ENCODE measurements around the gene UBE2L3.
"Not testable (repeated sequence)": the region's sequence is repeated elsewhere in the genome, so short reads cannot be mapped to it uniquely, and the experiment has no call there.

Gene UBE2L3

DNA sequence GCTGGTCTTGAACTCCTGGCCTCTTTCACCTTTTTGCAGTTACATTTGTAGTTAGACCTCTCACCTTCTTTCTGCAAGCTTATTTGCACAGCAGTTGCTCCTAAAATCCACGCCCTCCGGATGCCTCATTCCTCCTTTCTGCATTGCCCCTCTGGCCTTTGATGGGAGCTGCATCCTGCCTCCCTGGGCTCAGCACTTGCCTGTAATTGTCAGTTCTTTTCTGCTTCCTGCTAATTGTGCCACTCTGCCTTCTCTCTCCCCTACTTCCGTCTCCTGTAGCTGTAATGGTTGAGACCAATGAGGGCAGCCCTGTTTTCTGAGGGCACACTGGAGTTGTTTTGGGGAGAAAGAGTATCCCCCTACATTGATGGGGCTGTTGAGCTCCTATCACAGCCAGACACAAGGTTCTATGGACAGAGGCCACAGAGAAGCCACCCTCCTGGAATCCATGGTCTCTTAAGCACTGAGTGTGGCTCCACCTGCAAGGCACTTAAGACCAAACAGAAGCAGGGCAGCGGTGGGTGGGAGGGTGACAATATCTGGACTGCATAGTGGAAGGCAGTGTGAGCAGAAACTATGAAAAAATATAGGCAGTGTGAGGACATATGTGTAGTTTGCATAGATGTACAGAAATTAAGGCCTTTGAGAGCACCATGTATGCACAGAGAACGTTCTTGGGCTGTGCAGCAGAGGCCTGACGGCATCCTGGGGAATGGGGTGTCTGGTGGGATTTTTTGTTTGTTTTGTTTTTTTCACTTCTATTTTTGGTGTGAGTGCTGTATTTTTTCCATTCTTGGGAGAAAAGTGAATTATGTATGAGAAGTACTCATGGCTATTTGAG, 31.8 kb downstream of the UBE2L3 start:
- no peak for DNase-seq (ENCODE audit: low read depth in 1 of 2, low spot score in 1 of 2)

DNA sequence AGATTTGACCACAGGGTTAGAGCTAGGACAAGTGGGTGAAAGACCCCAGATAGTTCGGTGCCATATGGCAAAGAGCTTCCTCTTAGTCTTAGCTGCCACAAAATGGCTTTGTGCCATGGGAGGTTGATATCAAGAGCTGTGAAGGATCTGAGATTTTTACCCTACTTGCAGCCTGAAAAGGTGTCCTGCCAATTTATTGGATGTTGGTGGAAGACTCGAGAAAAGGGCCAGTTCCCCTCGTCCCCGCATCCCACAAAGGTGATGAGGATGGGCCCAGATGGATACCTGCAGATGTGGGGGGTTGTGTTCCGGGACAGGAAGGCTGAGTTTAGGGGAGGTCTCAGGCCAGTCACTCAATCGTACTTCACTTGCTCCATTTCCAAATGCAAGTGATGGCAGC, 35.1 kb downstream of the UBE2L3 start:
- no peak for DNase-seq (ENCODE audit: low read depth in 1 of 2, low spot score in 1 of 2)

DNA sequence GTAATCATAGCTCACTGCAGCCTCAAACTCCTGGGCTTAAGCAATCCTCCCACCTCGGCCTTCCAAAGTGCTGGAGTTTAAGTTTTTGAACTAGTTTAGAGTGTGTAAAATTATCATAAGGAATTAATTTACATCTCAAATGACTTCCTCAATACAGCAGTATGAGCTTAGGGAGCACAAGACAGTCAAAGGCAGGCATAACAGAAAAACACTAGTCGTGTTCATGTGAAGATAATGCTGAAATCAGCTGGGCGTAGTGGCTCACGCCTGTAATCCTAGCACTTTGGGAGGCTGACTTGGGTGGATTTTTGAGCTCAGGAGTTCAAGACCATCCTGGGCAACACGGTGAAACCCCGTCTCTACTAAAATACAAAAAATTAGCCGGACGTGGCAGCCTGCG, 36.5 kb downstream of the UBE2L3 start:
- DNase-seq (ENCODE audit: low read depth in 1 of 2, low spot score in 1 of 2), result no peak

DNA sequence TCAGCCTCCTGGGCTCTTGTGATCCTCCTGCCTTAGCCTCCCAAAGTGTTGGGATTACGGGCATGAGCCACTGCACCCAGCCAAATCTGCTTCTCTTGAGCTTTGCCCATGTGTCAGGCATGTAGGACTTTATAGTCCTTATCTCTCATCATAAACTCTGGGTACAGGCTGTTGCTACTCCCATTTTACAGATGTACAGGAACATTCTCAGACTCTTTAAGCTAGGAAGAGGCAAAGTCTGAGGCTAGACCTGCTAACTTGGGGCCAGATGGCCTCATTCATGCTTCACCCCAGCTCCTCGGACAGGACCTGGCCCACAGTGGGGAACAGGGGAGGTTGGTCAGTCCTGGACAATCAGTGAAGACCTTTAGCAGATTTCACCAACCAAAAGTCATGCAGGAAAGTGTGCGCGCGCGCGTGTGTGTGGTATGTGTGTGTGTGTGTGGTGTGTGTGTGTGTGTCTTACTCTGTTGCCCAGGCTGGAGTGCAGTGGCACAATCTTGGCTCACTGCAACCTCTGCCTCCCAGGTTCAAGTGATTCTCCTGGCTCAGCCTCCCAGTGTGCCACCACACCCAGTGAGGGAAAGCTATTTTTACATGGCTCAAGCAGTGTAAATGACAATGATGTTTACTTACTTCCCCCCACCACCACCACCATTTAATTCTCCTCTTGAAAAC, 38.5 kb downstream of the UBE2L3 start:
- DNase-seq (ENCODE audit: low read depth in 1 of 2, low spot score in 1 of 2), result no peak

DNA sequence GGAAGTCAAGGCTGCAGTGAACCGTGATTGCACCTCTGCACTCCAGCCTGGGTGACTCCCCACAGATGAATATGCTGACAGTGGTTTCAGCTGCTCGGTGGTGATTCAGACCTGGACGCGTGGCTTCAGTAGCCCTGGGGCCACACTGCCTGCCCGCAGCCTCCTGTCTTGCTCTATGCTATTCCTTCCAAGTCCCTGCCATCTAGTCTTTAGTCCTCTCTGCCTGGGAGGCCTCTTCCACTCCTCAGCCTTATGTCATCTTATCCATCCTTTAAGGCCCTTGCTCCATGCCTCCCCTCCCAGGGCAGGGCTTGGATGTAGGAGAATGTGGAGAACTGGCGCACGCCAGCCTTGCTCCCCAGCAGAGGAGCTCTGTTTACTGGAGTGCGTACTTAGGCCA, 39.3 kb downstream of the UBE2L3 start:
- DNase-seq (ENCODE audit: low read depth in 1 of 2, low spot score in 1 of 2), result no peak

DNA sequence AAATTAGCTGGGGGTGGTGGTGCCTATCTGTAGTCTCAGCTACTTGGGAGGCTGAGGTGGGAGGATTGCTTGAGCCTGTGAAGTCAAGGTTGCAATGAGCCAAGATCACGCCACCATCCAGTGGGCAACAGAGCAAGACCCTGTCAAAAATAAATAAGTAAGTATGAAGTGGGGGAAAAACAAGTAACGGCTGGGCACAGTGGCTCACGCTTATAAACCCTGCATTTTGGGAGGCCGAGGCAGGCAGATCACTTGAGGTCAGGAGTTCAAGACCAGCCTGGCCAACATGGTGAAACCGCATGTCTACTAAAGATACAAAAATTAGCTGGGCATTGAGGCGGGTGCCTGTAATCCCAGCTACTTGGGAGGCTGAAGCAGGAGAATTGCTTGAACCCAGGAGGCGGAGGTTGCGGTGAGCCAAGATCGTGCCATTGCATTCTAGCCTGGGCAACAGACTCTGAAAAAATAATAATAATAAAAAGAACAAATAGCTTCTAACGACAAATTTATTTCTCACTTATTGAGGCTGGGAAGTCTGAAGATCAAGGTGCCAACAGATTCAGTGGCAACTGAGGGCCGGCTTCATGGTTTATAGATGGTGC, 42.1 kb downstream of the UBE2L3 start:
- not testable (repeated sequence) for DNase-seq (ENCODE audit: low read depth in 1 of 2, low spot score in 1 of 2)

DNA sequence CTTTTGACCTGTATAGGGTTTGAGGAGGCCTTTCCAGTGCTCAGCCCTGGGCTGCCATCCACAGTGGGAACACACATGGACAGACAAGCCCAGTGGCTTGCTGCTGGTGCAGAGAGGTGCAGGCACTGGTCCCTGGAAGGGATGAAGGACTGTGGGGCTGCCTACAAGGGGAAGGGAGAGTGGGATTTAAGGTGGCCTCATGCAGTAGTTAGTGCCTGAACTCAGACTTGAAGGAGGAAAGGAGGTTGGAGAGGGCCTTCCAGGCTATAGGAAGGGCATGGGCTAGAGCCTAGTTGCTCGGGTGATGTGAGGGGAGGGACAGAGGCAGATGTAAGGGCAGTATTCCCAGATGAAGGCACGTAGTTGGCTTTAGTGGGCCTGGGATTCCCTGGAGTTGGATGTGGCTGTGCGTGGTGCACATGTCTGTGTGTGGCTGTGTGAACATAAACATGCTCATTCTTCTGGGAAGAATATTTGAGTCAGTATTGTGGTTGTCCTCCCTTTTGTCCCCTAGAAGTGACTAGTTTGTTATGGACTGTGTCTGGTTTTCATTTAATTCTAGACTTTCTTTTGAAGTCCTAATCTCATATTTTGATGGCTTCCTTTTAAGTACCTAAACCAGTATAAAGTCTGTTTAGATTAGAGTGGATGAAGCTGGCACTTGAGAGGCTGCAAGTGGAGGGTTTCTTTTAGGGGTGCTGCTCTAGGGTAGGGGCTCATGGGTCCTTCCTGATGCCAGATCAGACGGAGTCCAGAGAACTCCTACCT, 43.9 kb downstream of the UBE2L3 start:
- DNase-seq (ENCODE audit: low read depth in 1 of 2, low spot score in 1 of 2), result no peak

DNA sequence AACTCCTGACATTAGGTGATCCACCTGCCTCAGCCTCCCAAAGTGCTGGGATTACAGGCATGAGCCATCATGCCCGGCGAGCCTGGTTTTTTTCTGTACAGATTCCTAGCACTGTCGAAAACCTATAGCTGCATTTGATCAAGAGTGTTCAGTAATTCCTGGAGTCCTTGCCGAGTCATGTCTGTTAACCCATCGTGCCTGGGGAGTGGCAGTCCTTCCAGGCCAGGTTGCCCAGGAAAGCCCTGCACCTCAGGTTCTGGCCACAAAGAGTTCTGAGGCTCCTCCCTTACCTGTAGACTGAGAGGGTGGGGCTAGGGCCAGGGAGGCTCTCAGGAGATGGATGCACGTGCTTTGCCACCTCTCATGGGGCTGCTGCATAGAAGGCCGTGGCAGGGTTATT, 45.3 kb downstream of the UBE2L3 start:
- DNase-seq (ENCODE audit: low read depth in 1 of 2, low spot score in 1 of 2), result no peak

DNA sequence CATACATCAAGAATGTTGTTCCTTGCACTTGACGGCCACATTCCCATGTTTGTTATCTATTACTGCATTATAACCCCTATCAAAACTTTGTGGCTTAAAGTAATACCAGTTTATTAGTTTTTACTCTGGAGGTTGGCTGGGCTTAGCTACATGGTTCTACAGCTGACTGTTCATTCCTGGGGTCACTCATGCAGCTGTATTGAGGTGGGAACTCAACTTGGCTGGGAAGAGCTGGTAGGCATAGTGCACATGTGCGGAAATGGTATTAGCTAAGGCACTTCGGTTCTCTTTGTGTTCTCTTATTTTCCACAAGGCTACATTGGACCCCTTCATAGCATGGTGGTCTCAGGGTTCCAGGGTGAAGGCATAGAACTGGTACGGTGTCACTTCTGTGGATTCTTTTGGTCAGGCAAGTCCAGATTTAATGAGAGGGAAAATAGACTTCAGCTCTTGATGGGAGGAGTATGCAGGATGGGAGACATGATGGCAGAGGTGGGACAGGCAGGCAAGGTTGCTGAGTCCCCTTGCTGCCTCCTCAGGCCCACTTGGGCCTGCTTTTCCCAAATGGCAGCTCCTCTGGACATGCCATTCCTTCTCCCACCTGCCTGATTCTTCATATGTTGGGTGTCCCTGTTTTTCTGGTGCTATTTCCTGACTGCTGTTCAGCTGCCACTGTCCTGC, 46.2 kb downstream of the UBE2L3 start:
- no peak for DNase-seq (ENCODE audit: low read depth in 1 of 2, low spot score in 1 of 2)

DNA sequence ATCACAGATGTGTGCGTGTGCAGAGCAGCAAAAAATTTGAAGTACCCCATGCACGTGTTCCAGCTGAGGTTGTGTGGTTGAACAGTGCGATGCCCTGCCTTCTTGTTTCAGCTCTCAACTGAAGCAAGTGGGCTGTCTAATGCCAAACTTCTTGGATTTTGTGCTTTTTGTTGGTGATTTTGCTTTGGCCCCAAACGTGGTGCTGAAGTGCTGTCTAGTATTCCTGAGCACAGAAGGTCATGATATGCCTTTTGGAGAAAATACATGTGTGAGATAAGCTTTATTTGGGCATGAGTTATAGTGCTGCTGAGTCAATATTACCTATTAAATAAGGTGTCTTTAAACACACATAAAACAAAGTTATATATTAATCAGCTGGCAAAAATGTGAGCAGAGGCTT, 48.2 kb downstream of the UBE2L3 start:
- no peak for DNase-seq (ENCODE audit: low read depth in 1 of 2, low spot score in 1 of 2)

DNA sequence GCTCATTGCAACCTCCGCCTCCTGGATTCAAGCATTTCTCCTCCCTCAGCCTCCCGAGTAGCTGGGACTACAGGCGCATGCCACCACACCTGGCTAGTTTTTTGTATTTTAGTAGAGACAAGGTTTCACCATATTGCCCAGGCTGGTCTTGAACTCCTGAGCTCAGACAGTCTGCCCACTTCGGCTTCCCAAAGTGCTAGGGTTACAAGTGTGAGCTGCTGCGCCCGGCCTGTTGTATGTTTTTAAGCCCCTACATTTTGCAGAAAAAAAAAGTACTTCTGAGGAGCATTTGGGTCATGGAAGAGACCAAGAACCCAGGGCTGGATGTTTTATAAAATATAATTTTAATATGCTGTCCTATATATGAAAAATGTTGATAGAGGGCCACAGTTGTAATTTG, 49.8 kb downstream of the UBE2L3 start:
- DNase-seq (ENCODE audit: low read depth in 1 of 2, low spot score in 1 of 2), result not testable (repeated sequence)

DNA sequence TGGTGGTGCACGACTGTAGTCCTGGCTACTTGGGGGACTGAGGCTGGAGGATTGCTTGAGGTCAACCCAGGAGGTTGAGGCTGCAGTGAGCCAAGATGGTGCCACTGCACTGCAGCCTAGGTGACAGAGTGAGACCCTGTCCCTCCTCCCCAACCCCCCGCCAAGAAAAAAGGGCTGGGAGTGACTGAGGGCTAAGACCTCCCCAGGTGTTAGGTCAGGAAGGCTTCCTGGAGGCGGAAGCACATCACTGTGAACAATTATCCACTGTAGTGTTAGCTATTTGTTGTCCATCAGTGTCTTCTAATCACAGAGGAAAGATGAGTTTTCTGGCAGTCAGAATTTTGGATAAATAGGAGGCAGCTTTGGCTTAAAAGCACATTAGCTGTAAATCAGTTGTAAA, 53.5 kb downstream of the UBE2L3 start:
- DNase-seq (ENCODE audit: low read depth in 1 of 2, low spot score in 1 of 2), result no peak

DNA sequence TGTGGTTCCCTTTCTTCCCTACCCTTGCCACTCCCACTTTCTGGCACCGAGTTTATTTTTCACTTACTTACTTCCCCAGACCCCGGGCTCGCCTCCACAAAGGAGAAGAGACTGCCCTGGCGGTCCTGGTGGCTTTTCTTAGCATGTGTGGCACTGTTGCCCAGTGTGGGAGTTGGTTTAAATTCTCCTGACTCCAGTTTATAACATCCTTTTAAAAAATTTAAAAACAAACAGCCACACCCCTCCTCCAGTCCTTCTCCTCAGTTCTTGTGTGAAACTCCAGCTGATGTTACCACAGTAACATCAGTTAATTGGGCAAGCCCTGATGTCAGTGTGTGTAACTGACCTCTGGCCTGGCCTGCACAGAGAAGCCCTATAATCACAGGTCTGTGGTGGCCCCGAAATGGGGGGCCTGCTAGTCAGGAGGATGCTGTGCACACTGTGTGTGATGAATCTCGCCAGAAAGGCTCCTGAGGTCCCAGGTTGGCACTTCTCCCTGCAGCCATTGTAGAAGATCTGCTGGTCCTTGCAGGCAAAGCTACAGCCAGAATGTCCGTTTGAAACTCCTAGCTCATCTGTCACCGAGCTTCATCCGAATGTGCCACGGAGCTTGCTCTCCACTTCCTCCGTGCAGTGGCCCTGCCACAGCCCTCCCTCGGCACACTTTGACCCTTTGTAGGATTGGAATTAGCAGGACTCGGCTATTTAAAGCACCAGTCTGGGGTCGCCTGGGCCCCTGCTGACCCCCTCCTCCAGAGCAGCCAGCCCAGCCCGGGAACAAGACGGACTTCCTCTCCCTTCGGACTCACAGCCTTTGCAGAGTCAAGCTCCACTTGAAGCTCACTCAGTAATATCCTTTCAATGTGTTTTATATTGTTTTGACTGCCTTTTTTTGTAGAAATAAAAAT, 54.8 kb downstream of the UBE2L3 start:
- DNase-seq (ENCODE audit: low read depth in 1 of 2, low spot score in 1 of 2), result no peak

DNA sequence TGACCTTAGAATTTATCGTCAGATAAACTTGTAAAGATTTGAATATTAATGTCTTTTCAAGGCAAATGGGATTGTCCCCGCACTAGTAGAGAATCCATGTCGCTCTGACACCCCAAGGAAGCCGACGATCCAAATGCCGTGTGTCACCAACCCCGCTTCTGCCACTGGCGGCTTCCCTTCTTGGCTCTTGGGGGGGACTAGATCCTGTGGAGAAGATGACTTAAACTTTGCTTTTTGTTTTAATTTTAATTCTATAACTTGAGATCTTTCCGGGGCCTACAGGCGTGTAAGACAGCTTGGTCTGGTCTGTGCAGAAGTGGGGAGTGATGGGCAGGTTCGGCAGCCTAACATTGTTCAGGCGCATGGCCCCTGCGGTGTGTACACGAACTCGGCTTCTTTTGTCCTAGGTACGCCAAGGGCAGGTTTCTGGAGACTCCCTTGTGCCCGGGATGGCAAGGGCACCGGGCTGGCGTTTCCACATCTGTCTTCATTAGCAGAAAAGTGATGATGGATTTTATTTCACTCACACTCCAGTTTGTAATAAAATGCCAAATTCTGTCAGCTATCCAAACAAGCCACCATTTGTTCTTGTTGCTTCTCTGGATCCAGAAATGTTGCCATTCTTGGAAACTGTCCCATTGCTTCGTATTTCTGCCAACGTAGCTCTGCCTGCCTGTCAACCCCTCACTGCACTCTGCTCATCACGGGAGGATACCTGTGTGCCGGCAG, 55.6 kb downstream of the UBE2L3 start:
- DNase-seq (ENCODE audit: low read depth in 1 of 2, low spot score in 1 of 2), result no peak

DNA sequence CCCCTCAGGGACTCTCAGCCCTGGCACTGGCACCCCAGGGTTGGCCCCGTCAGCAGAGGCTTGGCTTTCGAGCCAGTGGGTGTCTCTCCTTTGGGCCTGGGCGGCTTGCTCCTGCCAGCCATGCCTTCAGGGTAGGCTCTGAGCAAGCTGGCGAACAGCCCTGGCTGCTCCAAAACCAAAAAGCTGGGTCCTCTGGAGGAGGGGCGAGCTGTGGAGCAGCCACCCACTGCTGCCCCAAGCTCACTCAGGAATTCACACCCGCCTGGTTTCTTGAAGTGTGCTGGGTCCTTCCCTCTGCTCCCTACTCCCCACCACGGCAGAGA, 56.1 kb downstream of the UBE2L3 start:
- no peak for DNase-seq (ENCODE audit: low read depth in 1 of 2, low spot score in 1 of 2)

DNA sequence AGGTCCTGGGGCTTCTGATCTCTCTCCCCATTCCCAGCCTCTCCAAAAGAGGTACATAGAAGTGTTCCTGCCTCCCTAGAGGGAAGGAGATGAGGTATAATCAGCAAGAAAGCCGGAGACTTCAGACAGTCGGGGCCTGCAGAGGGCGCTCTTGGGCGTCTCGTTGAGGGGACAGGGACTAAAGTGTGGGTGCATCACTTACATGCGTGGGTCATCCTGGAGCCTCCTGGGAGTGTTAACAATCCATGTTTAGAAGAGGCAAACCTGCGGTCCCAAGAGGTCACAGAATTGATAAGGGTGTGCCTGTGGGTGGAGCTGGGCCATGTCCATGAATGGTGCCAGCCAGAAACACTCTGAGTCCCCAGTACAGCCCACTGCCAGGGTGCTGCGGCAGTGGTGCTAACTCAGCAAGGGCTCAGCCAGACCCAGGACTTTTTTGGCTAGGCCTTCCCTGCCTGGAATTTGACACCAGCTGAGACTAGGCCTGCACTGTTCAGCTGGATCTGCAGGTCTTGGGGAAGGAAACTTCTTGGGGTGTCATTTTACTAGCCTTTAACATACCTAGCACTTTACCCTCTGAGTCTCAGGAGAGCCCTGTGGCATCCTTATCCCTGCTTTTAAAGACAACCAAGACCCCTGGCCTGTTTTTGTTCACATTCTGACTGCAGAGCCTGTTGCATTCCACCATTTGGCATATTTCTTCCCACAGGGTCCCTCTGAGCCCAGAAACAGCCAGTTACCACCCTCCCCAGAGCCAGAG, 56.8 kb downstream of the UBE2L3 start:
- DNase-seq (ENCODE audit: low read depth in 1 of 2, low spot score in 1 of 2), result no peak

DNA sequence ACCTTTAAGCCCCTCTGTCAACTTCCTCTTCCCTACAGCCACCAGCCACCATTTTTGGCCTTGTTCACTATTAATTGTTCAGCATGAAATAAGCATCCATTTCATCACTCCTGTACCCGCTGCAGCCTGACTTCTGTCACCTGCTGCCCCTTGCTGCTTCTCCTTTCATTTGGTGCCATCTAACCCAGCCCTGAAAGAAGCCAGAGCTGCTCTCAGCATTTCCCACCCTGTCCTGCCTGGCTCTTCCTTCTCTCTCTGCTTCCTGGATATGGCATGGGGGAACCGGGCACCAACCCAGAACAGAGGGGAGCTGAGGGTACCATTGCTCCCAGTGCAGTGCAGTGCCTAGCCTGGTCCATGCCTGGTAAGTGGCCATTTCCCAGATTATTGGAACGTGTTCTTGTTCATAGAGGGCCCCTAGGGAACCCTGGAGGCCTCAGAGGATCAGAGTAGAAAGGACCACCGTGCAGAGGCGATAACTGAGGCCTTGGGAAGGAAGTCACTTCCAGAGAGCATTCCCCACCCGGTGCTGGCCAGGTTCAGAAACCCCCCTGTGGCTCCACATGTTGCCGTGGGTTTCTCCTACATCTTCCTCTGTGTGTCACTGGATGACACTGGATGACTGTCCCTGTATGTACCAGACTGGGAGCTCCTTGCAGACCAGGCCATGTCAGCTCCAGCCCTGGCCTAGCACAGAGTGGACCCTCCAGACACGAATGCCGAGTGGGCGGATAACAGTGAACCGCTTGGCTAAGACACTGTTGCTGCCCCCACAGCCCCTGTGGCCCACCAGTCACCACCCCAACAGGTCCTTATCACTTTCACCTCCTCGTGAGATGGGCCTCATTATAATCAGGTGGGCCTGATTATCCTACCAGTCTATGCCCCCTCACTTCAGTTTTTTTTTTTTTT, 57.6 kb downstream of the UBE2L3 start:
- DNase-seq (ENCODE audit: low read depth in 1 of 2, low spot score in 1 of 2), result no peak

Data from activated CD4-positive, alpha-beta T cell treated with anti-CD3 and anti-CD28 coated beads, Interleukin-2, amount 50 U/mL, for 24 hours (primary cell).